Fibroblast of mammary gland (primary cell): ENCODE data around the gene COG7.

Source experiments
- DNase-seq: peaks from one replicate; pipeline ENCODE4 v3.0.0-alpha.2; 2010; ENCODE audit warnings: low read depth
- H3K4me3 ChIP-seq: 2 replicates; pipeline ENCODE4 v1.5.1; 2011; ENCODE audit warnings: low read depth, mild to moderate bottlenecking, low read length, moderate library complexity; ENCODE audit not compliant: control insufficient read depth
- TF ChIP-seq, protein P1 (sequence below): conservative IDR thresholded peaks from 2 replicates; pipeline ENCODE4 v1.5.1; 2011; ENCODE audit warnings: low read depth, low read length, inconsistent platforms; ENCODE audit not compliant: control insufficient read depth, insufficient read depth

Gene COG7

DNA sequence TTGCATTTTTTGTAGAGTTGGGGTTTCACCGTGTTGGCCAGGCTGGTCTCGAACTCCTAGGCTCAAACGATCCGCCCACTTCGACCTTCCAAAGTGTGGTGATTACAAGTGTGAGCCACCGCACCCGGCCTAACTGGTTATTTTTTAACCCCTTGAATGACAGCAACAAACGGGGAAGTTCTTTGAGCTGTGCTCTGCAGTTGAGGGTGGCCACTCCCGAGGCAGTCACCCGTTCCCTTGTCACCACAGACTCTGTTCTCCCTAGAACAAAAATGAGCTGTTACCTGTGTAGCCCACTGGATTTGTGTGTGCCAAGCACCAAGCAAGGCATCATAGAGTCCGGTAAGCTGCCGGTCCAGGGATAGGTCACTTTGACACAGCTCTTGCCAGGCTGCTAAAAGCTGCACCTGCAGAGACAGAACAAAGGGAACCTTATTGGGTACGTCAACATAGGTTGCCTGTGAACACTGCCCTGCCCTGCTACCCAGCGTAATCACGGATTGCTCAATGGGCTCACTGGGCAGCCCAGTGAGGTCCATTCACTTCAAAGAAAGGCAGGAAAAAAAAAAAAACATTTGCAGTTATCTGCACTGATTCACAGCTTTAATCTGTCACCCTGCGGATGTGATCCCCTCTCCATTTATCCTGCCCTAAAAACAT, 19.6 kb downstream of the COG7 start:
- TF ChIP-seq, protein P1, sequence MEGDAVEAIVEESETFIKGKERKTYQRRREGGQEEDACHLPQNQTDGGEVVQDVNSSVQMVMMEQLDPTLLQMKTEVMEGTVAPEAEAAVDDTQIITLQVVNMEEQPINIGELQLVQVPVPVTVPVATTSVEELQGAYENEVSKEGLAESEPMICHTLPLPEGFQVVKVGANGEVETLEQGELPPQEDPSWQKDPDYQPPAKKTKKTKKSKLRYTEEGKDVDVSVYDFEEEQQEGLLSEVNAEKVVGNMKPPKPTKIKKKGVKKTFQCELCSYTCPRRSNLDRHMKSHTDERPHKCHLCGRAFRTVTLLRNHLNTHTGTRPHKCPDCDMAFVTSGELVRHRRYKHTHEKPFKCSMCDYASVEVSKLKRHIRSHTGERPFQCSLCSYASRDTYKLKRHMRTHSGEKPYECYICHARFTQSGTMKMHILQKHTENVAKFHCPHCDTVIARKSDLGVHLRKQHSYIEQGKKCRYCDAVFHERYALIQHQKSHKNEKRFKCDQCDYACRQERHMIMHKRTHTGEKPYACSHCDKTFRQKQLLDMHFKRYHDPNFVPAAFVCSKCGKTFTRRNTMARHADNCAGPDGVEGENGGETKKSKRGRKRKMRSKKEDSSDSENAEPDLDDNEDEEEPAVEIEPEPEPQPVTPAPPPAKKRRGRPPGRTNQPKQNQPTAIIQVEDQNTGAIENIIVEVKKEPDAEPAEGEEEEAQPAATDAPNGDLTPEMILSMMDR = no peak
- H3K4me3 ChIP-seq = no peak overlapping the region
- no peak for DNase-seq

DNA sequence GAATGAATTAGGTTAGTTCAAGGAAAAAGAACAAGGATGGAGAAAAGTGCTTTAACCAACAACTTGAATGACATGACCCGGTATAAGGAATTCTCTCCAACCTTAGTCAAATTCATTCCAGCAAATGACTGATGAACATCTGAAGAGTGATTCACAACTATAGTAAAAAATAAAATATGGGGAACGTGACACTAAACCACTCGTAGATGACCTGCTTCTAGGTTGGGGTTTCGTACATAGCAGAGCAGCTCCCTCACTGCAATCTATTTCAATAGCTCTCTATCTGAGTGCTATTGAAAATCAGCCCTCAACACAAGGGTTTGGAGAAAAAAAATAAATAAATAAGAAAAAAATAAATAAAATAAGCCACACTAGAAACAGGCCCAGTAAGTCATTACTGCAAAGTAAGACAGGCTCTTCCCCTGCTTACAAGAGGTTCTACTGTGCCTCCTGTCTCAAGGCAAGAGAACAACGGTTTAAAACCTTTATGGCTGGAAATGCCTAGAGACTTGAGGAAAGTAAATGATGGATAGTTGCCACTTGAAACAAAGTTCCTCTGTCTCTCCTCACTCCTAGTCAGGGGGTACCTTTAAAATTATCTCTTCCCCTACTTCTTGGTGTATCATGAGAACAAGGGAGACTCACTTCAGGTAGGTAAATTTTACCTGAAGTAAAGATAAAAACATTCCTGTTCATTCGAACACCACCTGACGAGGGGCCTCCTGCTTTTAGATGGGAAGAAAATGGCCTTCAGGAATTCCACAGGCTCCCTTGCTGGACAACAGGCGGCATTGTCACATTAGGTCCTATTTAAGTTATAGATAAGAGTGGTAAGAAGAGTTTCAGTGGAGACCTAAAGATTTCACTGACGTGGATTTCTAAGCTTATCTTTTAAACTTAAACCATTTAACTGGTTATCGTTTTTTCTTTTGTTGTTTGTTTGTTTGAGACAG, 20.5 kb downstream of the COG7 start:
- no peak overlapping the region for H3K4me3 ChIP-seq
- TF ChIP-seq, protein P1 = no peak
- DNase-seq = no peak

DNA sequence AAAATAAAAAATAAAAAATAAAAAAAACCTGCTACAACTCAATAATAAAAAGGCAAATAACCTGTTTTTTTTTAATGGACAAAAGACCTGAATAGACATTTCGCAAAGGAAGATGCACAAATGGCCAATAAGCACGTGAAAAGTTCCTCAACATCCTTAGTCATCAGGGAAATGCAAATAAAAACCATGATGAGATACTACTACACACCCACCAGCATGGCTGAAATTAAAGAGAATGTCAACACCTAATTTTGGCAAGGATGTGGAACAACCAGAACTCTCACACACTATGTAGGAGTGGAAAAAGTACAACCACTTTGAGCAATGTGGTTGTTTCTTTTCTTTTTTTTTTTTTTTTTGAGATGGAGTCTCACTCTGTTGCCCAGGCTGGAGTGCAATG, 24.6 kb downstream of the COG7 start:
- DNase-seq = peak; percentile 44
- no peak overlapping the region for H3K4me3 ChIP-seq
- TF ChIP-seq, protein P1 = no peak

DNA sequence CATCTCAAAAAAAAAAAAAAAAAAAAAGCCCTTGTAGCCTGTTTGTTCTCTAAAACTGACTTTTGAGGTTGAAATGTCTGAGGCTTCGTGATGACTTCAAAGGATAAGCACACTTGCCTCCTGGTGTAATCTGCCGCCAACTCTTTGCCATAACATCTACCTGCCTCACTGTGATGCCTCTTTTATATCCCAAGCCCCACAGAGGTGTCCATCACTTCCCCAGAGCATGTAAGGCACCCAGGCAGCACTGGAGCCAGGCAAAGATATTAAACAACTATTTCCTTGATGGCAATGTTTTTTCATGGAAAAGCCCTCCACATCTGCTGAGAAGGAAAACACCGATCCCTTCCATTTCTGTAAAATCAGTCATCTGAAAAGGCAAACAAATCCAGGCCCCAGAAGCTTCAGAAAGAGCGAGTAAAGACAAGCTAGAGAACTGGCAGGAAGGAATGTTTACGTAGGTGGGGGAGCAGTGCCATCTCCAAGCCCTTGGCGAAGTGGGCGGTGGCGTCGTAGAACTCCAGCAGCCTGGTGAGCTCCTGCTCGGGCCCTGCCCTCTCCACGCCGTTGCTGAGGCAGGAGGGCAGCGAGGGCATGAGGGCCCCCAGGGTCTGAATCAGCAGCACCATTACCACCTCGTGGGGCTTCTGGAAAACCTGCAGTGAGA, 28.6 kb downstream of the COG7 start:
- TF ChIP-seq, protein P1 = no peak
- no peak for DNase-seq
- H3K4me3 ChIP-seq = no peak overlapping the region

DNA sequence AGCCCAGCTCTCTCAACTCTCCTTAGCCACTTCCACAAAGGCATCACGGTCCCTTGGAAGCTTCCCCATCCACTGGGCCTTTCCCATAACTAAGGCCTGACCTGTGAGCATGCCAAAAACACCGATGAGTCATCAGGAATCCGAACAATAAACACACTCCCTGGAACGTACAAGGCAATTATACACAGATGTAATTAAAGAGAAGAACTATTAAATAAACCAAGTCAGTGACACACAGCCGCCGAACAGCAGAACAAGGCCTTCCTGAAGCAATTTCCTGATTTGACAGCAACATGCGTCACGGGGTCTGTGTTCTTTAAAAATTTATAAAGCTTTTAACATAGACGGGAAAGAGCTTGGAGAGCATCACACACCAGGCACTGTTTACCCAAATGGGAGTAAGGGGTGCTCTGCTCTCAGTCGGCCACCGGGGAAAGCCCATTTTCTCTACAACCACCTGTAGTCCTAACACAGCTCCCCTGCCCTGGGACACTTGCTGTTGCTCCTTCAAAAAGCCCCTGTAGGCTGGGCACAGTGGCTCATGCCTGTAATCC, 29.4 kb downstream of the COG7 start:
- TF ChIP-seq, protein P1 = no peak
- DNase-seq = peak; percentile 98

DNA sequence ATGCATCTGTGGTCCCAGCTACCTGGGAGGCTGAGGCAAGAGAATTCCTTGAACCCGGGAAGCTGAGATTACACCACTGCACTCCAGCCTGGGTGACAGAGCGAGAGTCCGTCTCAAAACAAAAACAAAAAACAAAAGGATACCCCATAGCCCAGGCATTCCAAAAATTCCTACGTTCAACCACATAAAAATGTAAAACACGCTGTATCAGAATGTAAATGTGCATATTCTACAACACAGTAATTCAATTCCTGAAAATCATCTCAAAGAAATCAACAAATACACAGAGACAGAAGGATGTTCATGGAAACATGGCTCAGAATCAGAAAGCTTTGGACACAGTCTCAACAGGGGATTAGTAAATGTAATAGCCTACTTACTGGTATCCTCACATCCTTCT, 33.0 kb downstream of the COG7 start:
- TF ChIP-seq, protein P1 = no peak
- no peak overlapping the region for H3K4me3 ChIP-seq
- no peak for DNase-seq

More for the DNA sequence above, 29.4 kb downstream of the COG7 start:
- H3K4me3 ChIP-seq = no peak overlapping the region
